Endothelial cell of umbilical vein (primary cell): Measurements from ENCODE around the gene PDGFA. TPM values are rescaled to one million over a fixed set of nuclear protein-coding genes. Genes with fewer than 3 reads are reported as not detected.

ENCODE experiments used
- BruUV-seq: library from RNA; stranded (reverse); fragments of 400-500 nt; replicated peaks from 2 replicates; lab custom pipeline; 2021; lab: Mats Ljungman, UMichigan
- CTCF ChIA-PET: fragments of 300-600, 350-600 bp; sonication (Branson Sonifier 250); formaldehyde crosslinking; loops from one replicate; lab custom pipeline; 2021; ENCODE audit warnings: antibody characterized with exemption, inconsistent platforms; lab: Charles Lee
- POLR2A ChIA-PET: fragments of 300-600, 350-600 bp; sonication (Branson Sonifier 250); formaldehyde crosslinking; loops from one replicate; lab custom pipeline; 2021; ENCODE audit warnings: antibody characterized with exemption, inconsistent platforms; lab: Charles Lee
- DNase-seq: peaks from one replicate; pipeline ENCODE4 v3.0.0-alpha.2; 2011; ENCODE audit warnings: low read depth, low spot score
- FAIRE-seq: peaks from 2 replicates; lab custom pipeline; 2011; peaks lifted over from hg19 to GRCh38; lab: Jason Lieb, UNC
- H2AFZ ChIP-seq: 2 replicates; pipeline ENCODE4 v1.6.0; 2012; ENCODE audit warnings: low read depth, low read length, control low read depth, inconsistent platforms
- H3K27ac ChIP-seq: 2 replicates; pipeline ENCODE4 v1.5.1; 2011; ENCODE audit warnings: low read depth, mild to moderate bottlenecking, control low read depth, low read length, moderate library complexity; ENCODE audit not compliant: insufficient read depth
- H3K27me3 ChIP-seq, 2 experiments: 2 replicates each; pipeline versions ENCODE4 v1.6.0 to v1.6.1; 2011; ENCODE audit warnings: low read length in 2 of 2, mixed read lengths in 1 of 2; ENCODE audit not compliant: control insufficient read depth in 2 of 2, insufficient read depth in 2 of 2
- H3K36me3 ChIP-seq, 2 experiments: 2 replicates in 1 of 2; 3 replicates in 1 of 2; pipeline ENCODE4 v1.5.1; 2011; ENCODE audit warnings: low read length in 2 of 2, mild to moderate bottlenecking in 1 of 2, moderate library complexity in 1 of 2; ENCODE audit not compliant: control insufficient read depth in 2 of 2, insufficient read depth in 2 of 2; ENCODE audit errors: extremely low read depth in 1 of 2
- H3K4me1 ChIP-seq: 3 replicates; pipeline ENCODE4 v1.5.1; 2011; ENCODE audit warnings: mild to moderate bottlenecking, low read length; ENCODE audit not compliant: control insufficient read depth, insufficient read depth; ENCODE audit errors: extremely low read depth
- H3K4me2 ChIP-seq: 2 replicates; pipeline ENCODE4 v1.6.1; 2011; ENCODE audit warnings: low read length, control low read depth, mixed read lengths; ENCODE audit not compliant: insufficient read depth
- H3K4me3 ChIP-seq, 3 experiments: fragments of 200-600 bp in 1 of 3; sonication (generic), shearing (Covaris generic) in 1 of 3; replicated peaks in 1 of 3; 2 replicates each; pipeline ENCODE4 v1.5.1; 2011 to 2016; ENCODE audit warnings: control low read depth in 3 of 3, low read length in 3 of 3, mild to moderate bottlenecking in 2 of 3, inconsistent platforms in 1 of 3, low read depth in 1 of 3, moderate library complexity in 1 of 3; ENCODE audit not compliant: insufficient read depth in 1 of 3
- H3K79me2 ChIP-seq: 2 replicates; pipeline ENCODE4 v1.6.0; 2012; ENCODE audit warnings: low read length, inconsistent platforms; ENCODE audit not compliant: control insufficient read depth, insufficient read depth
- H3K9ac ChIP-seq: replicated peaks from 2 replicates; pipeline ENCODE3; 2011; ENCODE audit warnings: low read length, control low read depth; ENCODE audit not compliant: insufficient read depth; ENCODE audit errors: extremely low read depth
- H3K9me1 ChIP-seq: replicated peaks from 3 replicates; pipeline ENCODE4 v1.6.0; 2011; ENCODE audit warnings: mild to moderate bottlenecking, low read length; ENCODE audit not compliant: control insufficient read depth, insufficient read depth; ENCODE audit errors: extremely low read depth
- H3K9me3 ChIP-seq: replicated peaks from 2 replicates; pipeline ENCODE4 v1.5.1; 2012; ENCODE audit warnings: low read length, inconsistent platforms; ENCODE audit not compliant: control insufficient read depth, insufficient read depth
- H4K20me1 ChIP-seq: replicated peaks from 2 replicates; pipeline ENCODE3; 2011; ENCODE audit warnings: mild to moderate bottlenecking, low read length; ENCODE audit not compliant: control insufficient read depth, insufficient read depth; ENCODE audit errors: extremely low read depth
- EZH2 ChIP-seq: IDR thresholded peaks from 2 replicates; pipeline ENCODE4 v1.6.1; 2012; ENCODE audit warnings: borderline replicate concordance, low read depth, mild to moderate bottlenecking, moderate library complexity, low read length, inconsistent platforms; ENCODE audit not compliant: severe bottlenecking
- FOS ChIP-seq: IDR thresholded peaks from 2 replicates; pipeline ENCODE4 v1.6.1; 2011; ENCODE audit warnings: mild to moderate bottlenecking, low read length, moderate library complexity, borderline replicate concordance; ENCODE audit not compliant: insufficient read depth
- GATA2 ChIP-seq: IDR thresholded peaks from 2 replicates; pipeline ENCODE4 v1.7.0; 2011; ENCODE audit warnings: low read depth, mild to moderate bottlenecking, moderate library complexity, mixed read lengths, low read length; ENCODE audit not compliant: insufficient read length, insufficient read depth
- JUN ChIP-seq: IDR thresholded peaks from 2 replicates; pipeline ENCODE4 v1.6.1; 2011; ENCODE audit warnings: borderline replicate concordance, low read depth; ENCODE audit not compliant: insufficient read length, insufficient read depth
- MYC ChIP-seq: IDR thresholded peaks from one replicate; pipeline ENCODE4 v1.6.1; 2011; ENCODE audit warnings: mild to moderate bottlenecking, low read depth, low read length
- POLR2A ChIP-seq: IDR thresholded peaks from 2 replicates; pipeline ENCODE4 v1.6.1; 2012; ENCODE audit warnings: low read depth, mild to moderate bottlenecking, control low read depth, low read length
- POLR2AphosphoS5 ChIP-seq: IDR thresholded peaks from 2 replicates; pipeline ENCODE4 v1.6.1; 2012; ENCODE audit warnings: low read depth, mild to moderate bottlenecking, control low read depth, low read length, moderate library complexity; ENCODE audit not compliant: insufficient read depth
- dilution Hi-C: fragments of 300-500 bp; cut with MboI; formaldehyde crosslinking; loops from one replicate; pipeline ENCODE4 v1.15.0; 2019; ENCODE audit warnings: low sequenced_read_pairs; ENCODE audit not compliant: extremely low pct_ligation_motif_present
- intact Hi-C: fragments of 100-400 bp; cut with micrococcal nuclease; formaldehyde crosslinking; loops from one replicate; pipeline ENCODE4 v1.10.0; 2022
- polyA plus RNA-seq, 4 experiments: library from polyadenylated mRNA; depleted of rRNA in 3 of 4; stranded (reverse) in 3 of 4; unstranded in 1 of 4; fragments of >200 nt; gene quantifications; 2 replicates each; pipeline versions ENCODE4 v1.2.1 to v1.2.3, GENCODE V29; 2011 to 2012; ENCODE audit warnings: missing spikeins in 1 of 4
- total RNA-seq: library from RNA; stranded (reverse); gene quantifications from 2 replicates; pipeline ENCODE4 v1.2.3, GENCODE V29; 2021
- TF ChIP-seq, protein P1 (sequence below): IDR thresholded peaks from 2 replicates; pipeline ENCODE4 v1.6.1; 2011; ENCODE audit not compliant: insufficient read depth, insufficient read length
- TF ChIP-seq, protein P2 (sequence below), 2 donors: IDR thresholded peaks; 1 replicate in 1 of 2; 2 replicates in 1 of 2; pipeline ENCODE4 v1.5.1; 2011; ENCODE audit warnings: low read length in 2 of 2, mild to moderate bottlenecking in 2 of 2, moderate library complexity in 2 of 2, control low read depth in 1 of 2, inconsistent platforms in 1 of 2, low read depth in 1 of 2; ENCODE audit not compliant: insufficient read depth in 1 of 2; ENCODE audit errors: extremely low read depth in 1 of 2

Gene PDGFA
- total and polyA plus RNA-seq, 2 donors (not counting 3 experiments of a cell fraction or from before 2014, with no cell fraction given) = 17.4 to 62.4 TPM

DNA sequence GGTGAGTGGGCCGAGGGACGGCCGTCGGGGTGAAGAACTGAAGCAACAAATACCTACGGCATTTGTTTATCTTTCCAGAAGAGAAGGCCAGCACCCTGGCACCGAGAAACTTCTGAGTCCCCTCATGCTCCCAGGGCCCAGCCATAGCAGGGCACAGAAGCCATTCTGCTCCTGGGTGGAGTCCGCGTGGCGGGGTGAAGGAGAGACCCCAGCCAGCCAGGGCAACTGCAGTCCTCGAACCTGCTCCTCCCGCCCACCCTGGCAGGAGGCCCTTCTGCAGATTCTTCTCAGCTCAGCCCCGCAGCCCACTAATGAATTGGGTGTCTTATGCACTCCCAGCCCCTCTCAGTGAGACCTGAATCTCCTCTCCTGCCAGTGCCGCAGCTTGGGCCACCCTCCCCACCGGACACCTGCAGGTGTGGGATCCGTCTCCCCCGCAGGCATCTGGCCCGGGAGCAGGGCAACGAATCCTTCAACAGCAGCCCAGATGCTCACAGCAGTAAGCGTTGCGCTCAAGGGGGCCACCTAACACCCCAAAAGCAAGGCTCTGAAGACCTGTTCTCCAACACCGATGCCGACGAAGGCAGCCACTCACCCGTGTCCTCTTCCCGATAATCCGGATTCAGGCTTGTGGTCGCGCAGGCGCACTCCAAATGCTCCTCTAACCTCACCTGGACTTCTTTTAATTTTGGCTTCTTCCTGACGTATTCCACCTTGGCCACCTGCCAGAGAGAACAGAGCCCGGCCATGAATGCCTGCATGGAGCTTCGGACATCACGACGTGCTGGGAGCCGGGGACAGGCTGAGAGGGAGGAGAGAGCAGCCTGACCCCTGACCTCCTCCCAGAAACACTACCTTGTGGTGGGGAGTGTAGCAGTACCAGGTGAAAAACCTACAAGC is 18.9 kb downstream of the PDGFA start:
- intact Hi-C loops = loop anchor here (5.0 kb wide), 1 partner anchor 63 kb away; no protein-coding TSS in a partner anchor
- no peak overlapping the region for H3K9ac ChIP-seq
- no peaks in the 10 kb centered on the region for H3K9me3 ChIP-seq
- POLR2A ChIA-PET = no interaction called here
- CTCF ChIA-PET = no interaction called here
- TF ChIP-seq FOS (no peak), MYC (no peak), GATA2 (no peak), JUN (no peak), POLR2AphosphoS5 (no peak), POLR2A (no peak), EZH2 (no peak)
- TF ChIP-seq, protein P1, sequence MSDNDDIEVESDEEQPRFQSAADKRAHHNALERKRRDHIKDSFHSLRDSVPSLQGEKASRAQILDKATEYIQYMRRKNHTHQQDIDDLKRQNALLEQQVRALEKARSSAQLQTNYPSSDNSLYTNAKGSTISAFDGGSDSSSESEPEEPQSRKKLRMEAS = no peak
- TF ChIP-seq, protein P2, sequence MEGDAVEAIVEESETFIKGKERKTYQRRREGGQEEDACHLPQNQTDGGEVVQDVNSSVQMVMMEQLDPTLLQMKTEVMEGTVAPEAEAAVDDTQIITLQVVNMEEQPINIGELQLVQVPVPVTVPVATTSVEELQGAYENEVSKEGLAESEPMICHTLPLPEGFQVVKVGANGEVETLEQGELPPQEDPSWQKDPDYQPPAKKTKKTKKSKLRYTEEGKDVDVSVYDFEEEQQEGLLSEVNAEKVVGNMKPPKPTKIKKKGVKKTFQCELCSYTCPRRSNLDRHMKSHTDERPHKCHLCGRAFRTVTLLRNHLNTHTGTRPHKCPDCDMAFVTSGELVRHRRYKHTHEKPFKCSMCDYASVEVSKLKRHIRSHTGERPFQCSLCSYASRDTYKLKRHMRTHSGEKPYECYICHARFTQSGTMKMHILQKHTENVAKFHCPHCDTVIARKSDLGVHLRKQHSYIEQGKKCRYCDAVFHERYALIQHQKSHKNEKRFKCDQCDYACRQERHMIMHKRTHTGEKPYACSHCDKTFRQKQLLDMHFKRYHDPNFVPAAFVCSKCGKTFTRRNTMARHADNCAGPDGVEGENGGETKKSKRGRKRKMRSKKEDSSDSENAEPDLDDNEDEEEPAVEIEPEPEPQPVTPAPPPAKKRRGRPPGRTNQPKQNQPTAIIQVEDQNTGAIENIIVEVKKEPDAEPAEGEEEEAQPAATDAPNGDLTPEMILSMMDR (IDR thresholded peaks at IDR 0.05; ENCODE audit: extremely low read depth in 1 of 2, insufficient read depth in 1 of 2, low read depth in 1 of 2, low read length in 2 of 2) = no peak
- peaks cover 12% of the 10 kb centered on the region for H3K79me2 ChIP-seq
- H3K4me3 ChIP-seq = no peak overlapping the region
- peaks cover 15 to 33% of the 10 kb centered on the region in 2 experiments for H3K36me3 ChIP-seq
- dilution Hi-C loops = no loop called here
- no peaks in the 10 kb centered on the region for H3K9me1 ChIP-seq
- H3K4me2 ChIP-seq = no peak overlapping the region
- FAIRE-seq (no peak), DNase-seq (no peak)
- H3K27ac ChIP-seq = no peak overlapping the region
- H3K4me1 ChIP-seq = no peaks in the 10 kb centered on the region
- no peak overlapping the region for H2AFZ ChIP-seq
- H3K27me3 ChIP-seq = no peaks in the 10 kb centered on the region
- BruUV-seq = no TSS peak
- H4K20me1 ChIP-seq = no peaks in the 10 kb centered on the region
